ENCODE data around the gene CASP8. TPM values are rescaled to one million over a fixed set of nuclear protein-coding genes. Genes with fewer than 3 reads are reported as not detected.

Gene CASP8
- total RNA-seq, 1 donor from 2014 or later: 120 TPM

DNA sequence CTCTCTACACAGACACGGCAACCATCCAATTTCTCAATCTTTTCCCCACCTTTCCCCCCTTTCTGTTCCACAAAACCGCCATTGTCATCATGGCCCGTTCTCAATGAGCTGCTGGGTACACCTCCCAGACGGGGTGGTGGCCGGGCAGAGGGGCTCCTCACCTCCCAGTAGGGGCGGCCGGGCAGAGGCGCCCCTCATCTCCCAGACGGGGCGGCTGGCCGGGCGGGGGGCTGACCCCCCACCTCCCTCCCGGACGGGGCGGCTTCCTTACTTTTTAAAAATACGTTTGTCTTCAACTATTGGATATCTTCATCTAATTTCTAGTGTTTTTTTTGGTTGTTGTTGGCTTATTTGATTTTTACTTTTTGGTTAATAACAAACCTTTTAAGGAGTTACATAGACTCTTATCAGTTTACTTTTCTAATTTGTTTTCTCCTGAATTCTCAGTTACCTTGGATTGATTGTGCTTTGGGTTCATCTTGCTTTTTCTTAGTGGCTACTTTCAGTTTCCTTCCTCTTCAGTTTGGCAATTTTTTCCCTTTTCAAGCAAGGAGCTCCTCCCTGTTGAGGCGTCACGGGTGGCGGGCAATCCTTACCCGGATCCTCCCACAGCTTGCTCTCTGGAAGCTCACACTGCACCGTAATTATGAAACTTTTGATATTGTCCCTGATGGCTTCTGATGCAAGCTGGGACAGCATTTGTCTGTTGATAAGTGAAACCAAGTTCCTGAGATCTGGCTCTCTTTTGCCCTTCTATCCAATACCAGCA, 21.0 kb upstream of the CASP8 start:
- intact Hi-C loops (cut with micrococcal nuclease): loop anchor here (10.0 kb wide), 1 partner anchor 1775 kb away; the partner anchor contains the start of gene NBEAL1

DNA sequence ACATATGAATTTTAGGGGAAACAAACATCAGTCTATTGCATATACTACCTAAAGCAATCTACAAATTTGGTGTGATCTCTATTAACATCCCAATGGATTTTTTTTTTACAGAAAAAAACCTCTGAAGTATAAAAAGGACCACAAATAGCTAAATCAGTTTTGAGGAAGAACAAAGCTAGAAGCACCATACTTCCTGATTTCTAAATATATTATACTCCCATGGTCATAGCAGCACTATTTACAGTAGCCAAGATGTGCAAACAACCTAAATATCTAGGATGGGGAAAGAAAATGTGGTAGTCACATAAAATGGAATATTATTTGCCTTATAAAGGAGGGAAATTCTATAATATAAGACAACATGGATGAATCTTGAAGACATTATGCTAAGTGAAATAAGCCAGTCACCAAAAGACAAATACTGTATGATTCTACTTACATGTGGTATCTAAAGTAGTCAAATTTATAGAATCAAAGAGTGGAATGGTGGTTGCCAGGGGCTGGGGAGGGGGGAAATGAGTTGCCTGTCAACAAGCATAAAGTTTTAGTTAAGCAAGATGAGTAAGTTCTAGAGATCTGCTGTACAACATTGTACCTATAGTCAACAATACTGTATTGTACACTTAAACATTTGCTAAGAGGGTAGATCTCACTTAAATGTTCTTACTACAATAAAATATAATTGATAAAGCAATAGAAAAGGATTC, 17.6 kb upstream of the CASP8 start:
- intact Hi-C loops (cut with micrococcal nuclease): no loop called here

DNA sequence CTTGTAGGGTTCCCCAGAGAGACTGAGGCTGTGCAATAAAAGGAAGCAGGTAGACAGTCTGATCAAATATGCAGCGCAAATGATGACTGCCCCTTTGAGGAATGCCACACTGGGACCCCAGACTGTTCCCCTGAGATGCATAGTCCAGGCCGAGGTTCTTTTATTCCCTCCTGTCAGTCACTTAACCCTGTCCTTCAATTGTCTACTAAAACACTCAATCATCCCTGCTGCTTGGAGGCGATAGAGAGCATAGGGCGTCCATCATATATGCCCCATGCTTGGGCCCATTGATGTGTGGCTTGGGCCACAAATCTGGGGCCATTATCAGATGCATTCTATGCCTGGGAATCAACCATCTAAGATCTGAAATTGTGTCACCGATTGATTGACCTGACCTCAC, 15.5 kb upstream of the CASP8 start:
- intact Hi-C loops (cut with micrococcal nuclease): no loop called here

DNA sequence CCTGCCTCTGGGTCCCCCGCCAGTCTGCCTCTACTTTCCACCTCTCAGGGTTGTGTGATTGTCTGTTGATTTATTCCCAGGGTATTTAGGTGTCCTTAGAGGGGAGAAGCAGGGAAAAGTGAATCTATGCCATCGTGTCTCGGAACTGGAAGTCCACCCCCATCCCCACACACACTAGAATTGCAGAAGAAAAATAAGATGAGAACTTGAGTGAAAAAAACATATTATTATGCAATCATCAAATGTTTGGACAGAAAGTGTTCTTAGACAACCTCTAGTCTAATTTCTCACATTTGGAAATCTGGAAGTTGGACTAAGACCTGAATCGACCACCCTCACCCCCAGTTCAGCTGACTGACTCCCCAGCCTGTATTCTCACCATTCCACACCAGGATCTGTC, 14.1 kb upstream of the CASP8 start:
- intact Hi-C loops (cut with micrococcal nuclease): no loop called here

DNA sequence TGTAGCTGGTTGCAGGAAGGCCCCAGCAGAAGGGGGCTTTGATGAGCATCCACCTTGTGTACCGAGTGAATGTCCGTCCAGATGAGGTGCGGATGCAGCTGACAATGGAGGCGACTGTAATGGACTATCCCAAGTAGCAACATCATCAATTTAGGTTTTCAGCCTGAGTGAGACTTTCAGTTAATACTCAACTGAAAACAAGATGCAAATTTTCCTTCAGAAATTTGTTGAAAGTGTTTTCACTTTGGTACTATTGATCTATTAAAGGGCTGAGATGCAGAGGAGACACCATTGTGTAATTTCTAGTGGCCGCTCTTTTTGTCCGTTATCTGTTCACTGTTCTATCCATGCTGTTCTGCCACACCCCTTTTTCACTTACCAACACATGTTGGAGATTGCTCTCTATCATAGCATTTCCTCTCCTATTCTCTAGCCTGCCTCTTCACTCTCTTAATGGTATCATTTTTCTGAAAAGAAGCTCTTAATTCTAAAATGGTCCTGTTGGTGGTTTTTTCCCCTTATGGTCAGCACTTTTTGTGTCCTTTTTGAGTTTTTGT, 12.0 kb upstream of the CASP8 start:
- intact Hi-C loops (cut with micrococcal nuclease): no loop called here

DNA sequence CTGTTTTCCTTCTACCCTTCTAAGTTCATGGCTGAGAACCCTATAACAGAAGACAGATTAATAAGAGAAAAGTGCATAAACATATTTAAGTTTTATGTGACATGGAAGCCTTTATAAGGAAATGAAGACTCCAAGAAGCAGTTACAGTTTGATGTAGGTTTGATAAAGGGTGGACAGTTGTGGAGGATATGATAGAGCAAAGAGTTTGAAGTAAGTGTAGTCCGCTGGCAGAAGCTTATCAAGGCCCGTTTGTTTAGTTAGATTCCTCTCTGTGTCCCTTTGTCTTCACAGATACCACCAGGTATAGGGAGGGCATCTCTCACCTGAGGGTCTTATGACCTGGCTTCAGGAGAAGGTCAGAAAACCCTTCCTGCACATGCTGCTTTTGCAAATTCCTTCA, 10.4 kb upstream of the CASP8 start:
- intact Hi-C loops (cut with micrococcal nuclease): no loop called here

- intact Hi-C loops (cut with micrococcal nuclease): no loop called here
Measured at GRCh38 chr2:201250741-201251140, 9.6 kb upstream of the CASP8 start.

GRCh38 chr2:201254081-201254730, 6.1 kb upstream of the CASP8 start:
- intact Hi-C loops (cut with micrococcal nuclease): no loop called here

DNA sequence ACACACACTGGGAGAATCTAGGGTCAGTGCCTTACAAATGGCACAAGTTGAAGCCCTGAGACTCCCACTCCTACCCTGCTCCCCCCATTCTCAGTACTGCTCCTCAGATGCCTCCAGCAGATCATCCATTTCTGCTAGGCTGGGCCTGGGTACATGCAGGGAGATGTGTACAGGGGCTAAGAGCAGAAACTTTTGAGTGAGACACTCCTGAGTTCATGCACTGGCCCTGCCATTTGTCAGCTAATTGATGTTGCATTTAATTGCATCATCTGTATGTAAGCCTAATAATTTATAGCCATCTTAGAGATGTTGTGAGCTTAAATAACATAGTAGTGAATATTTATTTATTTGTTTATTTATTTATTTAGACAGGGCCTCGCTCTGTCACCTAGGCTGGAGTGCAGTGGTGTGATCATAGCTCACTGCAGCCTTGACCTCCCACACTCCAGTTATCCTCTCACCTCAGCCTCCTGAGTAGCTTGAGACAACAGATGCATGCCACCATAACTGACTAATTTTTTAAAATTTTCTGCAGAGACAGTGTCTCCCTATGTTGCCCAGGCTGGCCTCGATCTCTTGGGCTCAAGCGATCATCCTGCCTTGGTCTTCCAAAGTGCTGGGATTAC, 4.8 kb upstream of the CASP8 start:
- intact Hi-C loops (cut with micrococcal nuclease): no loop called here

GRCh38 chr2:201256082-201256481, 4.3 kb upstream of the CASP8 start:
- intact Hi-C loops (cut with micrococcal nuclease): no loop called here

- intact Hi-C loops (cut with micrococcal nuclease): no loop called here
Measured at GRCh38 chr2:201257381-201257955, 2.9 kb upstream of the CASP8 start.

- intact Hi-C loops (cut with micrococcal nuclease): loop anchor here (1.0 to 2.0 kb wide), 10 partner anchors 22 to 545 kb away; partner anchors contain the start of genes BZW1, CASP10, CLK1 and NIF3L1
Measured at GRCh38 chr2:201257956-201258665, 2.2 kb upstream of the CASP8 start.

- intact Hi-C loops (cut with micrococcal nuclease): loop anchor here (1.0 to 2.0 kb wide), 10 partner anchors 23 to 546 kb away; partner anchors contain the start of genes BZW1, CASP10, CLK1 and NIF3L1
Measured at GRCh38 chr2:201258666-201259615, 1.4 kb upstream of the CASP8 start.

GRCh38 chr2:201261471-201261870, 1.1 kb downstream of the CASP8 start:
- intact Hi-C loops (cut with micrococcal nuclease): loop anchor here (1.0 to 10.0 kb wide), 6 partner anchors 190 to 1373 kb away; partner anchors contain the start of genes FAM117B, HYCC2, MAIP1 and TMEM237

DNA sequence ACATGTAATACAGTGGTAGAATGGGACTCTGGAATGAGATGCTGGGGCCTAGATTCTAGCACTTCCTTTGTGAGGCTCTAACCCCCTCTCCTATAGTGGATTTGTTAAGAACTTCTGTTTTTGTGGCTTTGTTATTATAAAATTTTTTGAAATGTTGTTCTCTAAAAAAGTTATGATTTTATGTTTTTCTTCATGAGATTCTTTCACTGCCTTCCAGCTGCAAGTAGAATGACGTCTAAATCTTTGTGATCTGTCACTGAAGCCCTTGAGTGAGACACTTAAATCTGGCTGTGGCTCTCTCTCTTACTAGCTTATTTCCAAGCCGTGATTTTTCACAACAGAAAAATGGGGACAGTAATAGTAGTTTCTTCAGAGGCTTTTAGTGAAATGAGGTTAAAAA, 1.6 kb downstream of the CASP8 start:
- intact Hi-C loops (cut with micrococcal nuclease): loop anchor here (1.0 to 10.0 kb wide), 9 partner anchors 17 to 1373 kb away; partner anchors contain the start of genes ALS2, CASP10, FAM117B and HYCC2

DNA sequence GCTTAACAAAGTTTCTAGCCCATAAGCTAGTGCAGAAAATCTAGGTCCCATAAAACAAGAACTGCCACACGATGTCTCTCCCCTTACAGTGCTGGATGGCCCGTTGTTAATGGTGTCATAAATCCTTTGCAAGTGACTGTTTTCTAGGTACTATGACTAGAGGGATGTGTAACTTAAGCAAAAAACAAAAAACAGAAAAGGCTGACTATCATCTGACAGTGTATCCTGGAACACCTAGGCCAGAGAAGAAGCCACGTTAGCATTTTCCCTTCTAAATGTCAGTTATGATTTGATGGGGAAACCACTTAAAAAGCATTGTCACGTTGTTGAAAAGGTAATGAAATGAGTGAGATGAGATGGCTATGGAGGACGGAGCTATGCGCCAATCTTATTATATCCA, 2.4 kb downstream of the CASP8 start:
- intact Hi-C loops (cut with micrococcal nuclease): loop anchor here (1.0 to 10.0 kb wide), 6 partner anchors 11 to 1372 kb away; partner anchors contain the start of genes ALS2, CASP10, FAM117B and MAIP1

DNA sequence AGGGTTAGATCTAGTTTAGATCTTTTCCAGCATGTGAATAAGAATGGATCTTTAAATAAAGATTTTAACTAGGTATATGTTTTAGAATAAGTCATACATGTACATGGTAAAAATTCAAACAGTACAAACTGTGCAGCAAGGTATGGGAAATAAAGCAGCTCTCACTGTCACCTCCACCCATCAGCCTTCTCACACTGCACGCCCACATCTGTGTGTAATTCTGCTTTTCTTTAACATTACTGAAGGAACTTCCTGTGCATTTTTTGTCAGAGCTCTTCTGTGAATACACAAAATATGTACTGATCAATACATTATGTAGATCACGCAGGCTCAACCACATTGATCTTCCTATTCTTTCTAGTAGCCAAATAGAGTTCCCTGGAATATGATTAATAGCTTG, 3.4 kb downstream of the CASP8 start:
- intact Hi-C loops (cut with micrococcal nuclease): loop anchor here (1.0 to 10.0 kb wide), 6 partner anchors 10 to 1371 kb away; partner anchors contain the start of genes ALS2, CASP10, FAM117B and MAIP1

DNA sequence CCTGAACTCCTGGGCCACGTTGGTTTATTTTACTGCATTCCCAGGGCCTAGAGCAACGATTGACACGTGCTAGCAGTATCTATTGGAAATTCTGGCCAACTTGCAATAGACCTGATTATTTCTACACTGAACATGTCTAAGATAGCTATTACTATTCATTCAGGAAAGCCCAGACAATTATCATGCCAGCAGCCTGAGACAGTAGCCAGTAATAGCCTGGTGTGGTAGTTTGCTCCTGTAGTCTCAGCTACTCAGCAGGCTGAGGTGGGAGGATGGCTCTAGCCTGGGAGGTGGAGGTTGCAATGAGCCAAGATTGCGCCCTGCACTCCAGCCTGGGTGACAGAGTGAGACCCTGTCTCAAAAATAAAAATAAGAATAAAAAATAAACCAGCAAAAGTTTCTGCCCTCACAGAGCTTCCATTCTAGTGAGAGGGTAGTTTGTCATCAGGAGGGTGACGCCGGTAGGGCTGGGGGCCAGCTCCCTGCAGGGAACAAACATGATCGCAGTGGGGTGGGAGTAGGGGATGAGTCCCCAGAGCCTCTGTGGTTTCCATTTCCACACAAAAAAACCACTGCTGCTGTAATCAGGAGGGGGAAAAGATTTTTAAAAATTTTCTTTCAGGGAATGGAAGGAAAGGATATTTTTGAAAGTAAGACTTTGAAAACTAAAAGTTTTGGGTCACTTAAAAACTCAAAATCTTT, 4.3 kb downstream of the CASP8 start:
- intact Hi-C loops (cut with micrococcal nuclease): loop anchor here (10.0 kb wide), 2 partner anchors 1310 to 1370 kb away; partner anchors contain the start of genes FAM117B, MAIP1 and TYW5

Data from T-helper 1 cell treated with Interleukin-12 subunit alpha and Interleukin-12 subunit beta and Interleukin-4 antibody, amounts not matched to agents 30 ng/mL and 1 ng/mL, for 36 hours (primary cell).